DND-41 (cell line): ENCODE measurements around the gene JAML.

Experiments used
- ATAC-seq: fragments of 200-7000 bp; cut with Tn5 transposase; 3 replicates; pipeline ENCODE4 v1.9.1; 2021; ENCODE audit warnings: low read depth; ENCODE audit not compliant: insufficient read depth
- DNase-seq: peaks from one replicate; pipeline ENCODE4 v3.0.0-alpha.2; 2020
- H2AFZ ChIP-seq: 2 replicates; pipeline ENCODE4 v1.6.0; 2012; ENCODE audit warnings: low read depth, low read length
- H3K27ac ChIP-seq: 2 replicates; pipeline ENCODE4 v1.5.1; 2012; ENCODE audit warnings: low read length, inconsistent platforms
- H3K27me3 ChIP-seq: fragments of 200-600 bp; sonication (generic); 2 replicates; pipeline ENCODE4 v1.6.0; 2012; ENCODE audit warnings: low read length, mild to moderate bottlenecking, inconsistent platforms; ENCODE audit not compliant: insufficient read depth, poor library complexity
- H3K36me3 ChIP-seq: 2 replicates; pipeline ENCODE4 v1.5.1; 2012; ENCODE audit warnings: low read length, inconsistent platforms; ENCODE audit not compliant: insufficient read depth
- H3K4me1 ChIP-seq: 2 replicates; pipeline ENCODE4 v1.5.1; 2012; ENCODE audit warnings: mild to moderate bottlenecking, low read length; ENCODE audit not compliant: insufficient read depth
- H3K4me2 ChIP-seq: 2 replicates; pipeline ENCODE4 v1.6.0; 2012; ENCODE audit warnings: mild to moderate bottlenecking, moderate library complexity, low read length, inconsistent platforms; ENCODE audit not compliant: insufficient read depth
- H3K4me3 ChIP-seq, 2 experiments: fragments of 200-600 bp in 1 of 2; shearing (Covaris generic) in 1 of 2; 2 replicates each; pipeline ENCODE4 v1.5.1; 2012 to 2016; ENCODE audit warnings: inconsistent platforms in 2 of 2, low read length in 2 of 2, mild to moderate bottlenecking in 2 of 2, low read depth in 1 of 2, moderate library complexity in 1 of 2
- H3K79me2 ChIP-seq: 2 replicates; pipeline ENCODE4 v1.6.0; 2012; ENCODE audit warnings: low read length, inconsistent platforms; ENCODE audit not compliant: insufficient read depth
- H3K9ac ChIP-seq: 2 replicates; pipeline ENCODE4 v1.6.0; 2012; ENCODE audit warnings: low read depth, mild to moderate bottlenecking, inconsistent platforms, low read length, moderate library complexity
- H3K9me3 ChIP-seq: 2 replicates; pipeline ENCODE4 v1.5.1; 2012; ENCODE audit warnings: low read length, moderate library complexity, mild to moderate bottlenecking, inconsistent platforms; ENCODE audit not compliant: insufficient read depth, severe bottlenecking
- H4K20me1 ChIP-seq: 2 replicates; pipeline ENCODE4 v1.6.0; 2012; ENCODE audit warnings: low read length; ENCODE audit not compliant: insufficient read depth
- EZH2 ChIP-seq: IDR thresholded peaks from 3 replicates; pipeline ENCODE4 v1.6.1; 2012; ENCODE audit warnings: borderline replicate concordance, low read depth, mild to moderate bottlenecking, moderate library complexity, low read length, inconsistent platforms; ENCODE audit not compliant: severe bottlenecking
- TF ChIP-seq, protein P1 (sequence below): IDR thresholded peaks from 2 replicates; pipeline ENCODE4 v1.5.1; 2012; ENCODE audit warnings: borderline replicate concordance, low read length, moderate library complexity, mild to moderate bottlenecking; ENCODE audit not compliant: poor library complexity, severe bottlenecking; ENCODE audit errors: extremely low read depth

JAML gene

DNA sequence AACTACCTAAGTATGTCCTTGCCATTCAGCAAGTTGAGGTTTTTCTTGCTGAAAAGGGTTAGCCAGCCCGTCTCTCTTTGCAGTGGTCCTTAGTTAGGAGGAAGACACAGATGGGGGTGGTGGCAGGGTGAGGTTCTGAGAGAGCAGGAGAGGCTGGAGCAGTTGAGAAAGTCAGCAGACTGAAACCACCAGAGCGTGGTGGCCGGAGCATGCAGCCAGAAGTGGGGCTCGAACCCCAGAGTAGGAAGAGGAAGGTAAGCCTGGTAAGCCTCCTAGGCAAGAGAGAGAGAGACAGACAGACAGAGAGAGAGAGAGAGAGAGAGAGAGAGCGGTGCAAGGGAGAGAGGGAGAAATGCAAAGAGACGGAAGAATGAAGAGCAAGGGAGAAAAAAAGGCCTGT is 63.0 kb downstream of the JAML start:
- DNase-seq (no peak), ATAC-seq (no peak)
- no peak overlapping the region for H3K9ac ChIP-seq
- no peak overlapping the region for H3K4me3 ChIP-seq
- H3K4me2 ChIP-seq, result no peak overlapping the region
- no peak overlapping the region for H3K27ac ChIP-seq
- H3K4me1 ChIP-seq, result no peaks in the 10 kb centered on the region
- TF ChIP-seq, protein P1, sequence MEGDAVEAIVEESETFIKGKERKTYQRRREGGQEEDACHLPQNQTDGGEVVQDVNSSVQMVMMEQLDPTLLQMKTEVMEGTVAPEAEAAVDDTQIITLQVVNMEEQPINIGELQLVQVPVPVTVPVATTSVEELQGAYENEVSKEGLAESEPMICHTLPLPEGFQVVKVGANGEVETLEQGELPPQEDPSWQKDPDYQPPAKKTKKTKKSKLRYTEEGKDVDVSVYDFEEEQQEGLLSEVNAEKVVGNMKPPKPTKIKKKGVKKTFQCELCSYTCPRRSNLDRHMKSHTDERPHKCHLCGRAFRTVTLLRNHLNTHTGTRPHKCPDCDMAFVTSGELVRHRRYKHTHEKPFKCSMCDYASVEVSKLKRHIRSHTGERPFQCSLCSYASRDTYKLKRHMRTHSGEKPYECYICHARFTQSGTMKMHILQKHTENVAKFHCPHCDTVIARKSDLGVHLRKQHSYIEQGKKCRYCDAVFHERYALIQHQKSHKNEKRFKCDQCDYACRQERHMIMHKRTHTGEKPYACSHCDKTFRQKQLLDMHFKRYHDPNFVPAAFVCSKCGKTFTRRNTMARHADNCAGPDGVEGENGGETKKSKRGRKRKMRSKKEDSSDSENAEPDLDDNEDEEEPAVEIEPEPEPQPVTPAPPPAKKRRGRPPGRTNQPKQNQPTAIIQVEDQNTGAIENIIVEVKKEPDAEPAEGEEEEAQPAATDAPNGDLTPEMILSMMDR, result no peak
- TF ChIP-seq EZH2, result no peak
- no peaks in the 10 kb centered on the region for H4K20me1 ChIP-seq
- H3K9me3 ChIP-seq, result no peaks in the 10 kb centered on the region
- H2AFZ ChIP-seq, result no peak overlapping the region
- H3K36me3 ChIP-seq, result no peaks in the 10 kb centered on the region
- no peaks in the 10 kb centered on the region for H3K79me2 ChIP-seq
- H3K27me3 ChIP-seq, result peaks cover 42% of the 10 kb centered on the region

DNA sequence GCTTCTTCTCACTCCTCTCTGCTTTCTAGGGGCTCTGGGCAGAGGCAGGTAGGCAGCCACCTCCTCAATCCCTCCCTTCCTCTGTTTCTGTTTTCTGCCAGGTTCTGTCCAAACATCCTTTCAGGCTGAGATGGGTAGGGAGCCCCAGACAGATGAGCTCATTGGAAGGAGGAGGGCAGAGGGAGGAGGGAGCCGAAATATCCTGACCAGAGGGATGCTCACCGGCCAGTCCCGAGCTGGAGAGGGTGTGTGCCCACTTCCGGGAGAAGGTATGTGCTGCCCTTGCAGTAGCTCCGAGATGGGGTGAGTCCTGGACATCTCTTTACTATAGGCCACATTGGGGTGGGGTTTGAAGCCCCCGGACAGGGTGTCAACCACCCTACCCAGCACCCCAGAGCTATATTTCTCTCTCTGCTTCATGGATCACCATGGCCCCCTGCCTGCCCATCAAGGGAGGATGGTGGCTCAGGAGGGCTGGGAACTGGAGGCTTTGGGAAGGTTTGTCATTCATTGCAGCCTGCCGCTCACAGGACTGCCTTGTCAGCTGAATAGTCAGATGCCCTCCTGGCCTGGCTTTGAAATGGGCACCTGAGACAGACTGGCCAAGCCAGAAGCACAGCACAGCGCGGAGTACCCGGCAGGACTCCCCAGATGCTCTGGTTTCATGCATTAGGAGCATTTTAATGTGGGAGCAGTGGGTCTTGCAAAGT is 67.5 kb downstream of the JAML start:
- TF ChIP-seq, protein P1, result no peak
- peak; percentile 19 for TF ChIP-seq EZH2
- Histone ChIP-seq H3K4me1 (peaks cover 9% of the 10 kb centered on the region), H3K9ac (no peak overlapping the region), H3K4me2 (no peak overlapping the region), H3K27me3 (peaks cover 77% of the 10 kb centered on the region), H4K20me1 (0 out of 2 replicates have a peak, but pooled peaks cover 10% of the 10 kb centered on the region), H3K27ac (no peak overlapping the region), H3K36me3 (no peaks in the 10 kb centered on the region), H3K4me3 (no peak overlapping the region), H3K79me2 (no peaks in the 10 kb centered on the region), H3K9me3 (no peaks in the 10 kb centered on the region), H2AFZ (no peak overlapping the region)
- ATAC-seq (no peak), DNase-seq (no peak)

DNA sequence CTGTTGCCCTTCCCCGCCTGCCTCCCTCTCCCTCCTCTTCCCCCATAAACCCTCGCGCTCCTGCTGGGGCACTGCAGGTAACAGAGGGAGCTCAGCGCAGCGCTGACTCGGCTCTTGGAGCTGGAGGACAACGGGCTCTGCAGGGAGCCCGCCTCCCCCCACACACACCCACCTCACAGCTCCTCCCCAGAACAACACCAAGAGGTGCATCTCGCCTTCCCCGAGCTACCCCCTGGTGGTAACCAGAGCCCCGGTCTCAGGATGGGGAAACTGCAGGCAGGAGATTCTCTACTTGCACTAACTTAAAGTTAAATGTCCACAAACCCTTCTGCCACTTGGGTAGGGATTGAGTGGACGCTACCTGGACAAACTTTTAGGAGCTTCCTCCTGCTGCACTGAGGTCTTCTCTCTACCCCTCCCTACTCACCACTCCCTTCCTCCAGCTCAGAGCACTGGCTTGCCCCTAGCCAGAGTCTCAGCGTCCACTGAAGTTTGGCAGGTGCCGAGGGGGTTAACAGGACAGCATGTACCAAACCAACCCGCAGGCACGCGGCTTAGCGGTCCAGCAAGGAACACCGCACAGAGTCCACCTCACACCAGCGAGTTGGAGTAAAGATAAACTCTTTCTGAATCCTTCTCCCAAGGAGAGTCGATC is 68.2 kb downstream of the JAML start:
- Histone ChIP-seq H3K27ac (no peak overlapping the region), H3K9me3 (no peaks in the 10 kb centered on the region), H2AFZ (no peak overlapping the region), H3K4me1 (peaks cover 10% of the 10 kb centered on the region), H3K9ac (no peak overlapping the region), H3K4me2 (no peak overlapping the region), H3K36me3 (no peaks in the 10 kb centered on the region), H3K4me3 (no peak overlapping the region), H3K79me2 (no peaks in the 10 kb centered on the region), H3K27me3 (peaks cover 79% of the 10 kb centered on the region), H4K20me1 (0 out of 2 replicates have a peak, but pooled peaks cover 10% of the 10 kb centered on the region)
- TF ChIP-seq, protein P1, result no peak
- no peak for TF ChIP-seq EZH2
- ATAC-seq, result 0 out of 3 replicates have a peak, but pooled peaks have one; percentile 20
- DNase-seq, result no peak
